K562 (cell line): ENCODE data around the gene CXCR6. TPM values are rescaled to one million over a fixed set of nuclear protein-coding genes. Genes with fewer than 3 reads are reported as not detected.

Source experiments
- ATAC-seq: fragments of 200-7000 bp; cut with Tn5 transposase; 3 replicates; pipeline ENCODE4 v1.9.1; 2020; ENCODE audit warnings: moderate library complexity
- BruUV-seq: library from RNA; stranded (reverse); fragments of 400-500 nt; replicated peaks from 2 replicates; lab custom pipeline; 2021; lab: Mats Ljungman, UMichigan
- CTCF ChIA-PET: fragments of 300-600 bp; formaldehyde crosslinking; extraction: SDS; loops from one replicate; lab custom pipeline; 2021; ENCODE audit warnings: low intra/inter-chr PET ratio; lab: Yijun Ruan, JAX
- POLR2A ChIA-PET: fragments of 300-600, 350-650 bp; sonication (Branson Sonifier 250); formaldehyde crosslinking; extraction: SDS; loops from one replicate; lab custom pipeline; 2021; ENCODE audit warnings: antibody characterized with exemption, inconsistent platforms; lab: Yijun Ruan, JAX
- DNase-seq, 4 experiments: peaks; one replicate each; pipeline versions ENCODE4 v3.0.0 to v3.0.0-alpha.2; 2011 to 2018; ENCODE audit warnings: low spot score in 3 of 4, mixed read lengths in 3 of 4; ENCODE audit errors: extremely low read depth in 1 of 4
- FAIRE-seq: peaks from 2 replicates; lab custom pipeline; 2011; peaks lifted over from hg19 to GRCh38; lab: Jason Lieb, UNC
- H2AFZ ChIP-seq: 2 replicates; pipeline ENCODE4 v1.6.0; 2011; ENCODE audit warnings: low read depth, low read length, control low read depth, inconsistent platforms
- H3K27ac ChIP-seq: fragments of 200-600 bp; 3 replicates; pipeline ENCODE4 v1.8.0; 2011; ENCODE audit warnings: low read depth, mild to moderate bottlenecking, control low read depth, inconsistent platforms, low read length, moderate library complexity, mixed read lengths; ENCODE audit errors: extremely low read depth
- H3K27me3 ChIP-seq, 2 experiments: fragments of 300-600 bp in 1 of 2; 2 replicates in 1 of 2; 3 replicates in 1 of 2; pipeline versions ENCODE4 v1.6.0 to v1.8.0; 2011; ENCODE audit warnings: inconsistent platforms in 2 of 2, low read length in 2 of 2, mild to moderate bottlenecking in 1 of 2, mixed read lengths in 1 of 2, moderate library complexity in 1 of 2; ENCODE audit not compliant: control insufficient read depth in 2 of 2, insufficient read depth in 2 of 2
- H3K36me3 ChIP-seq: fragments of 300-600 bp; 3 replicates; pipeline ENCODE4 v1.8.0; 2011; ENCODE audit warnings: mild to moderate bottlenecking, low read length, inconsistent platforms; ENCODE audit not compliant: control insufficient read depth, insufficient read depth
- H3K4me1 ChIP-seq, 2 experiments: fragments of 200-600 bp in 1 of 2; replicated peaks in 1 of 2; 2 replicates in 1 of 2; 3 replicates in 1 of 2; pipeline versions ENCODE4 v1.5.1 to v1.8.0; 2011; ENCODE audit warnings: inconsistent platforms in 2 of 2, low read length in 2 of 2, mild to moderate bottlenecking in 1 of 2, mixed read lengths in 1 of 2, moderate library complexity in 1 of 2; ENCODE audit not compliant: control insufficient read depth in 2 of 2, insufficient read depth in 2 of 2
- H3K4me2 ChIP-seq: 2 replicates; pipeline ENCODE4 v1.6.1; 2011; ENCODE audit warnings: low read length, control low read depth, inconsistent platforms, mixed read lengths; ENCODE audit not compliant: insufficient read depth
- H3K4me3 ChIP-seq: fragments of 200-600 bp; sonication (generic), shearing (Covaris generic); 2 replicates; pipeline ENCODE4 v1.5.1; 2016; ENCODE audit warnings: control low read depth, inconsistent platforms
- H3K79me2 ChIP-seq: fragments of 200-600 bp; 3 replicates; pipeline ENCODE4 v1.8.0; 2011; ENCODE audit warnings: low read length, inconsistent platforms; ENCODE audit not compliant: control insufficient read depth, insufficient read depth
- H3K9ac ChIP-seq, 2 experiments: 2 replicates each; pipeline versions ENCODE4 v1.6.0 to v1.6.1; 2011; ENCODE audit warnings: low read depth in 2 of 2, low read length in 2 of 2, control low read depth in 1 of 2, inconsistent platforms in 1 of 2, mild to moderate bottlenecking in 1 of 2, mixed read lengths in 1 of 2; ENCODE audit not compliant: insufficient read depth in 1 of 2
- H3K9me1 ChIP-seq: one replicate; pipeline ENCODE4 v1.6.0; 2011; ENCODE audit warnings: inconsistent platforms, mild to moderate bottlenecking, low read length, moderate library complexity; ENCODE audit not compliant: control insufficient read depth, insufficient read depth
- H3K9me3 ChIP-seq: replicated peaks from 2 replicates; pipeline ENCODE4 v1.5.1; 2011; ENCODE audit warnings: low read depth, low read length, inconsistent platforms; ENCODE audit not compliant: control insufficient read depth, insufficient read depth
- H4K20me1 ChIP-seq: replicated peaks from 2 replicates; pipeline ENCODE4 v1.6.1; 2011; ENCODE audit warnings: low read length, inconsistent platforms, mixed read lengths; ENCODE audit not compliant: control insufficient read depth, insufficient read depth
- HDAC1 ChIP-seq, 2 experiments: fragments of 450-650 bp; IDR thresholded peaks; 2 replicates each; pipeline ENCODE4 v1.6.1; 2016 to 2017; ENCODE audit warnings: inconsistent platforms in 1 of 2, mild to moderate bottlenecking in 1 of 2, moderate library complexity in 1 of 2
- MAZ ChIP-seq, 2 experiments: fragments of 450-650 bp in 1 of 2; sonication (generic) in 1 of 2; formaldehyde crosslinking; IDR thresholded peaks in 1 of 2; conservative IDR thresholded peaks in 1 of 2; 2 replicates each; pipeline versions ENCODE4 v1.4.0 to v1.5.0; 2020; ENCODE audit warnings: mild to moderate bottlenecking in 1 of 2, missing genetic modification reagents in 1 of 2
- ZKSCAN3 ChIP-seq: fragments of 250-450 bp; sonication (Bioruptor Pico); IDR thresholded peaks from 2 replicates; pipeline ENCODE4 v1.4.0; 2020
- ZNF589 ChIP-seq: fragments of 200-800 bp; sonication (Bioruptor generic); IDR thresholded peaks from 2 replicates; pipeline ENCODE4 v1.6.1; 2016; ENCODE audit warnings: low read depth, missing genetic modification characterization, missing compliant biosample characterization
- ZSCAN29 ChIP-seq: fragments of 450-650 bp; IDR thresholded peaks from 2 replicates; pipeline ENCODE4 v1.6.1; 2017
- WGBS: fragments of 100-300 bp; shearing (Covaris generic); methylation state at CpG from one replicate; pipeline ENCODE4 v1.1.6; 2016; ENCODE audit warnings: low coverage, mixed read lengths; ENCODE audit not compliant: insufficient coverage; ENCODE audit errors: missing lambda C conversion rate; 5-methylcytosine and 5-hydroxymethylcytosine counted together
- in situ Hi-C: fragments of 300-500 bp; cut with MboI; formaldehyde crosslinking; loops from 4 replicates; pipeline ENCODE4 v1.15.0; 2018; ENCODE audit warnings: inconsistent platforms, mixed read lengths
- intact Hi-C: fragments of 100-400 bp; cut with micrococcal nuclease; formaldehyde crosslinking; loops from 2 replicates; pipeline ENCODE4 v1.14.2; 2022
- polyA plus RNA-seq, 8 experiments: library from polyadenylated mRNA; depleted of rRNA in 4 of 8; stranded (reverse) in 5 of 8; unstranded in 3 of 8; fragments of >200 nt; fragmentation: Nextera tagmentation in 2 of 8; fragmentation: Illumina TruSeq in 1 of 8; extraction: Ambion mirVana in 2 of 8; extraction: Trizol in 1 of 8; gene quantifications; 2 replicates each; pipeline versions ENCODE4 v1.2.1 to v1.2.3, GENCODE V29; 2011 to 2014; ENCODE audit warnings: inconsistent platforms in 1 of 8, missing spikeins in 1 of 8
- total RNA-seq, 7 experiments: library from RNA; depleted of rRNA in 6 of 7; stranded (reverse); fragments of >200 nt in 6 of 7; fragmentation: Illumina TruSeq in 2 of 7; extraction: Trizol in 2 of 7; gene quantifications; 2 replicates each; pipeline versions ENCODE4 v1.2.1 to v1.2.3, GENCODE V29; 2011 to 2021; ENCODE audit warnings: low replicate concordance in 1 of 7

CXCR6 gene
- total and polyA plus RNA-seq, 9 of the 15 experiments (the other 6 are each of a cell fraction or from before 2014, with no cell fraction given) = 0.28 TPM; not detected in 8

- peak overlapping the region in 1 of 2 experiments; percentile 6; a peak in 1 of 4 replicates for H3K9ac ChIP-seq
- no peak overlapping the region for H2AFZ ChIP-seq
- H3K27ac ChIP-seq = no peak overlapping the region
- BruUV-seq = no TSS peak
- WGBS = 63% methylated on average over 6 of the region's 6 CpGs
- FAIRE-seq (no peak), ATAC-seq (no peak), DNase-seq (no peak)
- peaks cover 15% of the 10 kb centered on the region; the same call in 1 of the 3 replicates for H3K36me3 ChIP-seq
- intact Hi-C loops = no loop called here
- no peaks in the 10 kb centered on the region for H3K9me3 ChIP-seq
- in situ Hi-C loops = no loop called here
- H3K4me2 ChIP-seq = no peak overlapping the region
- no peak overlapping the region for H3K4me3 ChIP-seq
- no peaks in the 10 kb centered on the region; a peak in 1 of 5 replicates for H3K4me1 ChIP-seq
- TF ChIP-seq ZSCAN29 (no peak), MAZ (CRISPR knock-in tag; conservative IDR thresholded peaks at IDR 0.05 in 1 of 2, IDR thresholded peaks at IDR 0.05 in 1 of 2) (no peak), ZNF589 (CRISPR knock-in tag) (no peak), HDAC1 (IDR thresholded peaks at IDR 0.05) (no peak), ZKSCAN3 (CRISPR knock-in tag) (no peak)
- no peaks in the 10 kb centered on the region; the same call in 1 of the 2 replicates for H4K20me1 ChIP-seq
- ChIA-PET POLR2A (no interaction called here), CTCF (no interaction called here)
- H3K27me3 ChIP-seq = peaks cover 0 to 3% of the 10 kb centered on the region in 2 experiments; a peak in 2 of 5 replicates
- H3K9me1 ChIP-seq = no peaks in the 10 kb centered on the region
- no peaks in the 10 kb centered on the region for H3K79me2 ChIP-seq
Observed at GRCh38 chr3:45917146-45917898, 25.9 kb upstream of the CXCR6 start.
